K562 (cell line): Measurements from ENCODE around the gene PLCB3. TPM values are rescaled to one million over a fixed set of nuclear protein-coding genes. Genes with fewer than 3 reads are reported as not detected.

Experiments used
- ATAC-seq: fragments of 200-7000 bp; cut with Tn5 transposase; 3 replicates; pipeline ENCODE4 v1.9.1; 2020; ENCODE audit warnings: moderate library complexity
- BruUV-seq: library from RNA; stranded (reverse); fragments of 400-500 nt; replicated peaks from 2 replicates; lab custom pipeline; 2021; lab: Mats Ljungman, UMichigan
- CTCF ChIA-PET: fragments of 300-600 bp; formaldehyde crosslinking; extraction: SDS; loops from one replicate; lab custom pipeline; 2021; ENCODE audit warnings: low intra/inter-chr PET ratio; lab: Yijun Ruan, JAX
- POLR2A ChIA-PET: fragments of 300-600, 350-650 bp; sonication (Branson Sonifier 250); formaldehyde crosslinking; extraction: SDS; loops from one replicate; lab custom pipeline; 2021; ENCODE audit warnings: antibody characterized with exemption, inconsistent platforms; lab: Yijun Ruan, JAX
- DNase-seq, 4 experiments: peaks; one replicate each; pipeline versions ENCODE4 v3.0.0 to v3.0.0-alpha.2; 2011 to 2018; ENCODE audit warnings: low spot score in 3 of 4, mixed read lengths in 3 of 4; ENCODE audit errors: extremely low read depth in 1 of 4
- FAIRE-seq: peaks from 2 replicates; lab custom pipeline; 2011; peaks lifted over from hg19 to GRCh38; lab: Jason Lieb, UNC
- H2AFZ ChIP-seq: 2 replicates; pipeline ENCODE4 v1.6.0; 2011; ENCODE audit warnings: low read depth, low read length, control low read depth, inconsistent platforms
- H3K27ac ChIP-seq: fragments of 200-600 bp; 3 replicates; pipeline ENCODE4 v1.8.0; 2011; ENCODE audit warnings: low read depth, mild to moderate bottlenecking, control low read depth, inconsistent platforms, low read length, moderate library complexity, mixed read lengths; ENCODE audit errors: extremely low read depth
- H3K27me3 ChIP-seq, 2 experiments: fragments of 300-600 bp in 1 of 2; 2 replicates in 1 of 2; 3 replicates in 1 of 2; pipeline versions ENCODE4 v1.6.0 to v1.8.0; 2011; ENCODE audit warnings: inconsistent platforms in 2 of 2, low read length in 2 of 2, mild to moderate bottlenecking in 1 of 2, mixed read lengths in 1 of 2, moderate library complexity in 1 of 2; ENCODE audit not compliant: control insufficient read depth in 2 of 2, insufficient read depth in 2 of 2
- H3K36me3 ChIP-seq: fragments of 300-600 bp; 3 replicates; pipeline ENCODE4 v1.8.0; 2011; ENCODE audit warnings: mild to moderate bottlenecking, low read length, inconsistent platforms; ENCODE audit not compliant: control insufficient read depth, insufficient read depth
- H3K4me1 ChIP-seq, 2 experiments: fragments of 200-600 bp in 1 of 2; replicated peaks in 1 of 2; 2 replicates in 1 of 2; 3 replicates in 1 of 2; pipeline versions ENCODE4 v1.5.1 to v1.8.0; 2011; ENCODE audit warnings: inconsistent platforms in 2 of 2, low read length in 2 of 2, mild to moderate bottlenecking in 1 of 2, mixed read lengths in 1 of 2, moderate library complexity in 1 of 2; ENCODE audit not compliant: control insufficient read depth in 2 of 2, insufficient read depth in 2 of 2
- H3K4me2 ChIP-seq: 2 replicates; pipeline ENCODE4 v1.6.1; 2011; ENCODE audit warnings: low read length, control low read depth, inconsistent platforms, mixed read lengths; ENCODE audit not compliant: insufficient read depth
- H3K4me3 ChIP-seq: fragments of 200-600 bp; sonication (generic), shearing (Covaris generic); 2 replicates; pipeline ENCODE4 v1.5.1; 2016; ENCODE audit warnings: control low read depth, inconsistent platforms
- H3K79me2 ChIP-seq: fragments of 200-600 bp; 3 replicates; pipeline ENCODE4 v1.8.0; 2011; ENCODE audit warnings: low read length, inconsistent platforms; ENCODE audit not compliant: control insufficient read depth, insufficient read depth
- H3K9ac ChIP-seq, 2 experiments: 2 replicates each; pipeline versions ENCODE4 v1.6.0 to v1.6.1; 2011; ENCODE audit warnings: low read depth in 2 of 2, low read length in 2 of 2, control low read depth in 1 of 2, inconsistent platforms in 1 of 2, mild to moderate bottlenecking in 1 of 2, mixed read lengths in 1 of 2; ENCODE audit not compliant: insufficient read depth in 1 of 2
- H3K9me1 ChIP-seq: one replicate; pipeline ENCODE4 v1.6.0; 2011; ENCODE audit warnings: inconsistent platforms, mild to moderate bottlenecking, low read length, moderate library complexity; ENCODE audit not compliant: control insufficient read depth, insufficient read depth
- H3K9me3 ChIP-seq: replicated peaks from 2 replicates; pipeline ENCODE4 v1.5.1; 2011; ENCODE audit warnings: low read depth, low read length, inconsistent platforms; ENCODE audit not compliant: control insufficient read depth, insufficient read depth
- H4K20me1 ChIP-seq: replicated peaks from 2 replicates; pipeline ENCODE4 v1.6.1; 2011; ENCODE audit warnings: low read length, inconsistent platforms, mixed read lengths; ENCODE audit not compliant: control insufficient read depth, insufficient read depth
- BHLHE40 ChIP-seq: IDR thresholded peaks from 2 replicates; pipeline ENCODE4 v1.6.1; 2011; ENCODE audit warnings: low read length, improper control_type of control experiment
- KLF16 ChIP-seq: IDR thresholded peaks from 2 replicates; pipeline ENCODE4 v1.6.1; 2016; ENCODE audit warnings: antibody characterized with exemption
- MEIS2 ChIP-seq: fragments of 450-650 bp; IDR thresholded peaks from 2 replicates; pipeline ENCODE4 v1.6.1; 2014; ENCODE audit warnings: mild to moderate bottlenecking; ENCODE audit not compliant: partially characterized antibody
- MTA1 ChIP-seq: fragments of 450-650 bp; IDR thresholded peaks from 2 replicates; pipeline ENCODE4 v1.6.1; 2017; ENCODE audit warnings: borderline replicate concordance
- PBX2 ChIP-seq, 2 experiments: IDR thresholded peaks in 1 of 2; conservative IDR thresholded peaks in 1 of 2; 2 replicates each; pipeline ENCODE4 v1.6.1; 2016; ENCODE audit warnings: low read depth in 2 of 2, mild to moderate bottlenecking in 1 of 2, missing compliant biosample characterization in 1 of 2, missing genetic modification characterization in 1 of 2, moderate library complexity in 1 of 2
- PKNOX1 ChIP-seq: fragments of 450-650 bp; IDR thresholded peaks from 2 replicates; pipeline ENCODE4 v1.6.1; 2016
- VEZF1 ChIP-seq: fragments of 200-800 bp; sonication (Bioruptor generic); IDR thresholded peaks from 2 replicates; pipeline ENCODE4 v1.6.1; 2017; ENCODE audit warnings: missing genetic modification characterization, missing compliant biosample characterization
- WGBS: fragments of 100-300 bp; shearing (Covaris generic); methylation state at CpG from one replicate; pipeline ENCODE4 v1.1.6; 2016; ENCODE audit warnings: low coverage, mixed read lengths; ENCODE audit not compliant: insufficient coverage; ENCODE audit errors: missing lambda C conversion rate; 5-methylcytosine and 5-hydroxymethylcytosine counted together
- in situ Hi-C: fragments of 300-500 bp; cut with MboI; formaldehyde crosslinking; loops from 4 replicates; pipeline ENCODE4 v1.15.0; 2018; ENCODE audit warnings: inconsistent platforms, mixed read lengths
- intact Hi-C: fragments of 100-400 bp; cut with micrococcal nuclease; formaldehyde crosslinking; loops from 2 replicates; pipeline ENCODE4 v1.14.2; 2022
- polyA plus RNA-seq, 8 experiments: library from polyadenylated mRNA; depleted of rRNA in 4 of 8; stranded (reverse) in 5 of 8; unstranded in 3 of 8; fragments of >200 nt; fragmentation: Nextera tagmentation in 2 of 8; fragmentation: Illumina TruSeq in 1 of 8; extraction: Ambion mirVana in 2 of 8; extraction: Trizol in 1 of 8; gene quantifications; 2 replicates each; pipeline versions ENCODE4 v1.2.1 to v1.2.3, GENCODE V29; 2011 to 2014; ENCODE audit warnings: inconsistent platforms in 1 of 8, missing spikeins in 1 of 8
- total RNA-seq, 7 experiments: library from RNA; depleted of rRNA in 6 of 7; stranded (reverse); fragments of >200 nt in 6 of 7; fragmentation: Illumina TruSeq in 2 of 7; extraction: Trizol in 2 of 7; gene quantifications; 2 replicates each; pipeline versions ENCODE4 v1.2.1 to v1.2.3, GENCODE V29; 2011 to 2021; ENCODE audit warnings: low replicate concordance in 1 of 7

The PLCB3 gene
- total and polyA plus RNA-seq, 9 of the 15 experiments (the other 6 are each of a cell fraction or from before 2014, with no cell fraction given), result 0.31 to 44.8 (median 14.6) TPM

- Histone ChIP-seq H4K20me1 (0 out of 2 replicates have a peak, but pooled peaks cover 4% of the 10 kb centered on the region), H3K9ac (peak overlapping the region in 1 of 2 experiments; percentile 18; a peak in 2 of 4 replicates), H3K4me2 (no peak overlapping the region), H3K27me3 (no peaks in the 10 kb centered on the region), H3K9me3 (no peaks in the 10 kb centered on the region), H3K27ac (no peak overlapping the region), H3K4me1 (peaks cover 15 to 52% of the 10 kb centered on the region in 2 experiments), H3K79me2 (peaks cover 14% of the 10 kb centered on the region; the same call in 2 of the 3 replicates), H3K9me1 (peaks cover 3% of the 10 kb centered on the region), H3K36me3 (peaks cover 81% of the 10 kb centered on the region), H2AFZ (no peak overlapping the region), H3K4me3 (no peak overlapping the region)
- WGBS, result 69% methylated on average over 10 of the region's 10 CpGs
- DNase-seq, result peak in 1 of 4 experiments; percentile 27
- TF ChIP-seq MTA1 (no peak), PKNOX1 (peak; percentile 72), MEIS2 (peak; percentile 83), BHLHE40 (peak; percentile 51; the same call in 1 of the 2 replicates), PBX2 (CRISPR knock-in tag; IDR thresholded peaks at IDR 0.05; ENCODE audit: low read depth) (no peak), PBX2 (tag; conservative IDR thresholded peaks at IDR 0.05; ENCODE audit: low read depth) (peak; percentile 89), KLF16 (no peak), VEZF1 (CRISPR knock-in tag) (0 out of 2 replicates have a peak, but pooled peaks have one; percentile 30)
- ATAC-seq, result no peak
- intact Hi-C loops (no loop called here), in situ Hi-C loops (no loop called here)
- no peak for FAIRE-seq
- CTCF ChIA-PET, result no interaction called here
- POLR2A ChIA-PET, result interaction anchor here (0.6 to 2.4 kb wide), 7 partner anchors 9 to 60 kb away, joined by 3 to 7 read pairs (median 4); partner anchors contain the start of genes PLCB3 and PPP1R14B
- no TSS peak for BruUV-seq
Observed at GRCh38 chr11:64264371-64264852, 13.1 kb downstream of the PLCB3 start.
